ENCODE measurements around the gene AKAP9. TPM values are rescaled to one million over a fixed set of nuclear protein-coding genes. Genes with fewer than 3 reads are reported as not detected.

Gene AKAP9
- total and polyA plus RNA-seq, 9 of the 15 experiments (the other 6 are each of a cell fraction or from before 2014, with no cell fraction given): 25.5 to 80.9 (median 46.3) TPM

- TF ChIP-seq MAZ (CRISPR knock-in tag; conservative IDR thresholded peaks at IDR 0.05 in 1 of 2, IDR thresholded peaks at IDR 0.05 in 1 of 2) (peak; percentile 87 to 92), ZBED1 (IDR thresholded peaks at IDR 0.05) (no peak; the same call in 1 of the 2 replicates), MLX (CRISPR knock-in tag; conservative IDR thresholded peaks at IDR 0.05) (no peak), ZNF408 (CRISPR knock-in tag; IDR thresholded peaks at IDR 0.05; ENCODE audit: low read depth) (no peak), ZNF197 (CRISPR knock-in tag; IDR thresholded peaks at IDR 0.05; ENCODE audit: low read depth) (no peak), ZNF592 (IDR thresholded peaks at IDR 0.05) (peak; percentile 61), ETV6 (IDR thresholded peaks at IDR 0.05; ENCODE audit: borderline replicate concordance in 1 of 2, low read depth in 2 of 2, low read length in 1 of 2) (no peak), ETV6 (CRISPR knock-in tag; IDR thresholded peaks at IDR 0.05; ENCODE audit: borderline replicate concordance) (no peak), YY1 (IDR thresholded peaks at IDR 0.05; ENCODE audit: borderline replicate concordance in 1 of 3, control insufficient read depth in 1 of 3, extremely low read depth in 1 of 3, insufficient read depth in 3 of 3, insufficient read length in 1 of 3, insufficient replicate concordance in 2 of 3, low read depth in 1 of 3, low read length in 2 of 3) (peak in 2 of 3 experiments; percentile 38 to 66), BRD4 (IDR thresholded peaks at IDR 0.05) (peak; percentile 44; the same call in 1 of the 2 replicates), TBP (optimal IDR thresholded peaks at IDR 0.05; ENCODE audit: low read depth, low read length) (peak; percentile 87), CHAMP1 (IDR thresholded peaks at IDR 0.05) (peak; percentile 99), ZNF24 (IDR thresholded peaks at IDR 0.05) (0 out of 2 replicates have a peak, but pooled peaks have one; percentile 43), ZNF785 (CRISPR knock-in tag; IDR thresholded peaks at IDR 0.05) (no peak), ZNF589 (CRISPR knock-in tag; IDR thresholded peaks at IDR 0.05; ENCODE audit: low read depth) (no peak), SETDB1 (IDR thresholded peaks at IDR 0.05; ENCODE audit: low read length) (no peak), ZNF239 (CRISPR knock-in tag; IDR thresholded peaks at IDR 0.05) (no peak)
- TF ChIP-seq, protein P1, sequence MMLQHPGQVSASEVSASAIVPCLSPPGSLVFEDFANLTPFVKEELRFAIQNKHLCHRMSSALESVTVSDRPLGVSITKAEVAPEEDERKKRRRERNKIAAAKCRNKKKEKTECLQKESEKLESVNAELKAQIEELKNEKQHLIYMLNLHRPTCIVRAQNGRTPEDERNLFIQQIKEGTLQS (IDR thresholded peaks at IDR 0.05): peak; percentile 89
- TF ChIP-seq, protein P1 (CRISPR knock-in tag; conservative IDR thresholded peaks at IDR 0.05): no peak
Observed at GRCh38 chr7:92134271-92135051, 193.8 kb downstream of the AKAP9 start, which contains the start of gene CYP51A1 (continued).
